GM18861 (cell line): ENCODE results near the gene ZNF384.

ENCODE experiments used
- ATAC-seq: cut with Tn5 transposase; IDR thresholded peaks from one replicate; pipeline ENCODE4 v1.9.1; 2021; ENCODE audit not compliant: unreplicated experiment

The ZNF384 gene

DNA sequence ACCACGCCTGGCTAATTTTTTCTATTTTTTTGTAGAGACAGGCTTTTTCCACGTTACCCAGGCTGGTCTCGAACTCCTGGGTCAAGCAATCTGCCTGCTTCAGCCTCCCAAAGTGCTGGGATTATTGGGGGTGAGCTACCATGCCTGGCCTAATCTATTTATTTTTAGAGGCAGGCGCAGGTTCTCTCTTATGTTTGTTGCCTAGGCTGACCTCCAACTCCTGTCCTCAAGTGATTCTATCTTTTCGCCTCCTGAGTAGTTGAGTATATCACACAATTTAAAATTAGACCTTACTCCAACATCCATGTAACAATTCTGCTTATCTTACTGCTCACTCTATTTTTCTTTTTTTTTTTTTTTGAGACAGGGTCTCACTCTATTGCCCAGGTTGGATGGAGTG is 35.2 kb downstream of the ZNF384 start:
- ATAC-seq, result no peak

DNA sequence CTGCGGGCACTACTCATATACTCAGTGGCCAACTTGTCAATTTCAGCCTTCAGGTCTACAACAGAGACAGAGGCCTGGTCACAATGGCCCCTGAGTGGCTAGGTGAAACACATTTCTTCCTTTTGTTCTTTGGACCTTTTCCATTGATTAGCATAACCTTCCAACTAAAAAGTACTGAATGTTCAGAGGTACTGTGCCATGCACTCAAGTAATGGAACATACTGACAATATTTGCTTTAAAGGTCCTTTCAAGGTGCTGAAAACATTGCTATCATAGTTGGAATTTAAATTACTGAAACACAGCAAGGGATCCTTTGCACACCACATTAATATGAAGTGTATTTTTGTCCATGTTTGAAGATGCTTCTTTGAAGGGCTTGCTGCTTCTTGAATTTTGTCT is 35.8 kb downstream of the ZNF384 start:
- no peak for ATAC-seq

DNA sequence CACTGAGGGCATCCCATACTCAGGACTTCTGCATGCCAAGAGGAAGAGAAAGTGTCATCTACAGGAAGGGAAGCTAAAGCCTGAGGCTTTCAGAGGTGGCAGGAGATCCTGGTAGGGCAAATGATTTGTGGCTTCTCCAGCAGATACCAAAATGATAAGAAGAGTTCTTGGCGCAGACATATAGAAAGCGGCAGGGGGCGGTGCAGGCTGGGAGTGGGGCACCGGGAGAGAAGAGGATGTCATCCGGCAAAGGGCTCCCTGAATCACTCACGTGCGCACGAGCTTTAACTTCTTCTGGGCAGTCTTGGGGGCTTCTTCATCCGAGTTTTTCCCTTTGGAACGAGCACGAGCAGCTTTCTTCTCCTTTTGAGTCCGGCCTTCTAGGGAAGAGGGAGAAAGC is 36.8 kb downstream of the ZNF384 start:
- ATAC-seq, result no peak

DNA sequence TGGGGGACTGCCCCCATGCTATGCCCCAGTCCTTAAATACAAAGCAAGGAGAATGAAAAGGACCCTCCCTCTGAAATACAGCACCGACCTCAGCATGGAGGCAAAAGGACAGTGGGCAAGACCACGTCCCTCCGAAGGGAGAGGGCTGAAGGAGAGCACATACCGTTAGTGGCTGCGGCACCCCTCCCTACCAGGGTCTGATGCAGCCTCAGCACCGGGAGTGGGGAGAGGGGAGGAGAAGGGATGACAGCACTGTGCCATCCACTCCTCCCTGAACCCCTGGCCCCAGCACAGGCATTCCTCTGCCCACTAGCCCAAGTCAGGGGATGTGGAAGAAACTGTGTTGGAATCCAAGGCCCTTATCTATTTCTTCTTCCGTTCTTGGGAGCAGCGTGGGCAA is 38.3 kb downstream of the ZNF384 start:
- ATAC-seq, result no peak

DNA sequence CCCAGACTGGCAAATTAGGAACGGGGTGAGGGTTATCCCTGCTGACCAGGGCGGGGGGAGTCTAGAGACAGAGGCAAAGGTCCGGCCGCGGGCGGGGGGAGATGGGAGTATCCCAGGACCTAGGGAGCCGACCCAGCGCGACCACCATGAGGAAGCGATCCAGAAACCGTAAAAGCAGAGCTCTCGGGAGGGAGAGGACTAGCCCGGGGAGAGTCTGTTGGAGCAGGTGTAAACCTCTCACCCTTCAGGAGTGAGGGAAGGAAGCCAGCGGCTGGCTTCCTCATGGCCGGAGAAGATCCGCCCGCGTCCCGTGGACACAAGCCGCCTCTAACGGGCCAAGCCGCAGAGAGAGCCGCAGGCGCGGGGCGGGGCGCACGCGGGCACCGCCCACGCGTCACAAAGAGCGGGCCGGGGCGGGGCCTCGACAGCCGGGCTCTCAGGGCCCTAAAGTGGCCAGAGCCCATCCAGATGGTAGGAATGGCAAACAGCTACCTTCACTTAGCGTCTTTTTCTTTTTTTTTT is 42.0 kb downstream of the ZNF384 start, which contains the start of gene ACRBP:
ACRBP (minus strand) TSS at position 350 of the 522 bp plus-strand sequence; CDS start at position 284, 66 bp downstream.
- ATAC-seq, result peak; percentile 56

DNA sequence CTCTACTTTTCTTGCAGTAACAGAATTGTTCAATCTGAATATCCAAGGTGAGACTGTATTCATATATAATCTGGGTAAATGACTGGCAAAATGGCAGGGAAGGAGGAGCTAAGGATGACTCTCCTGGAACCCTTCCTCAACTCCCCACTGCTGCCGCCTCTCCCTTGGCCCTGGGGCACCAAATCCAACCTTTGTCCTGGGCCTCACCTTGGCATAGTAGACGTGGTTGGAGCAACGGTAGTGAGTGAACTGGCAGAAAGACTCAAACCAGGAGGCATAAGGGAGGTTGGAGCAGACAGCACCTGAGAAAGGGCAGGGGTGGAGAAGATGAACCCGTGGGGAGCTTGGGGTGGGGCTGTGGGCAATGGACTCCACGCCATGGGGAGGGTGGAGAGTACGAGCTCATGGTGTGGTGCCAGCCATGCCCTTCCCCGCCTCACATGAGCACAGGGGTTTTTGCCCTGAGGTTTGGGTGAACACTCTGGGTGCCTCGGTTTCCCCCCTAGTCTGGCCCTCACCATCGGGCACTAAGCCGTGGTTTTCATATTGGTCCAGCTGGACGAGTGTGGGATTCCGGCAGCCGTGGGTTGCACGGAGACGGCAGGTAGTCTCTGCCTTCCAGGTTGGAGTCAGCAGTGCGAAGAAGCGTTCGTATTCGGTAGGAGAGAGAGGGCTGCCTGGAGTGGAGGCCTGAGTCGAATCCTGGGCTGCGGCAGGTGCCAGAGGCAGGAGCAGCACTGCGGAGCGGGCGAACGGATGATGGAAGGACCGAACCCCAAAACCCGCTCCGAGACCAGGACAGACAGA is 42.7 kb downstream of the ZNF384 start:
- no peak for ATAC-seq

DNA sequence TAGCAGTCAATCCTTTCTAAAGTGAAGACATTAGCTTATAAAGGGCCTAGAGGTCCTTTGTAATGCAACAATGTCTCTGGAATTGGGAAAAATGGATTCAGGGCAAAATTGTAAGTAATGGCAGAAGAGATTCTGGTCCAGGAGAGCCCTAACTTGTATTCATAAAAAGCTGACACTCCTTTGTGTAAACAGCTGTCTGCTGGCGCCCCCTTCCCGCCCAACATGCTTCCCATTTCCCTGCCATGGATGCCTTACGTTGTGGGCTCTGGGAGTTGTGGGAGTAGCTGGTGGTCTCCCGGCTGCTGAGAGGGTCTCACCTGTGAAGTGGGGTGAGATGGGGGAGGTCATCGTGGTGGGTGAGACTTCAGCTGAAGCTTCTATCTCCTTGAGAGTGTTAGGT is 44.3 kb downstream of the ZNF384 start:
- ATAC-seq, result no peak

DNA sequence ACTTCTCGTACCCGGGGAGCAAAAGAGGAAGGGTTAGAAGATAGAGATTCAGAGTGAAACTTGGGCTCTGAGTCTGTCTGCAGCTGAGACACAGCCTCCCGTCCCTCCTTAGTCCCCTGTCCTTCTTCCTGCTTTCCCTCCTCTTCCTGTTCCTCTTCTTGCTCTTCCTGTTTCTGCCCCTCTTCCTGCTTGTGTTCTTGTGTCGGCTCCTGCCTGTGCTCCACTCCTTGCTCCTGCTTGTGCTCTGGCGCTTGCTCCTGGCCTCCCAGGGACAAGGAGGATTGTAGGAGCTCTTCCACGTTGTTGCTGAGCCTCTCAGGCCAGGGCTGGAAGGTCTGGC is 44.9 kb downstream of the ZNF384 start:
- no peak for ATAC-seq

DNA sequence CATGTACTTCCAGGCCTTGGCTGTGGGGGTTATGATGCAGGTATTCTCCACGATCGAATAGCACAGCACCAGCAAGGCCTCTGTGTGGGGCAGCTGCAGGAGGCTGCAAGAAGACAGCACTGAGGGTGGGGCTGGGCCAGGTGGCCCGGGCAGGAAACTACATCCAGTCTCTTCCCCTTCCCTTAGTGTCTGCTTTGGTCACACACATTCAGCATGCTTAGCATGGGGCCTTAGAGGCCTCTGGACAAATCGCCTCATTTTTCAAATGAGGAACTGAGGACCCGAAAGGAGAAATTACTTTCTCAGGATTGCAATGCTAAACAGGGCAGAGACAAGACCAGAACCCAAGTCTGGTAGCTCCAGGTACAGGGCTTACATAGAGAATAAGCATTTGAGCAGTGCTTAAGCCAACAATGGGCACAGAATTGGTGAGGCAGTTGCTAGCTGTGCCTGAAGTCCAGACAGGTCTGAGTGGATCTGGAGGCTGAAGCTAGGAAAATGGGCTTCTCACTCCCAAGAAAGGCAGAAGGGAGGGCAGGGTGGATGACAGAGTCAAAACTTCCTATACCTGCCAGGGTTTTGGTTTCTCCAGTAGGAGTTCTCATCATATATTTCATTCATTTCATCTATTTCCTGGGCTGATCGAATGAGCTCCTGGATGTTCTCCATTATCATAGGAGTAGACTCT is 45.5 kb downstream of the ZNF384 start:
- no peak for ATAC-seq

DNA sequence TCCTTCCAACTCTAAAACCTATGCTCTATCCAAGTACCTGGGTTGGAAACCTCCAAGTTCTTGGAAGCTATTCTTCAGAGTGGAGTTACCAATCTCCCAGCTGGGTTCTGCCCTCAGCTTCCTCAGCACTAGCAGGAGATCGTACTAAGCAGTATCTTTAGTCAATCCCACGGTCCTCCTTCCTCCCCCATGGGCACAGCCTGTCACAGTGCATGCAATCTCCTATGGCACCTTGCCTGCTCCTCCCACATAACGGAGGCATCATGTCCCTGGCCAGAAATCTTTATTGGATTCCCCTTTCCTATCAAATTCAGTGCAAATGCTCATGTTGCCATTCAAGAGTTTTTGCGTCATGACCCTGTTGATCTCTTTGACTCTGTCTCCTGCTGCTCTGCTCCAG is 48.0 kb downstream of the ZNF384 start:
- no peak for ATAC-seq

DNA sequence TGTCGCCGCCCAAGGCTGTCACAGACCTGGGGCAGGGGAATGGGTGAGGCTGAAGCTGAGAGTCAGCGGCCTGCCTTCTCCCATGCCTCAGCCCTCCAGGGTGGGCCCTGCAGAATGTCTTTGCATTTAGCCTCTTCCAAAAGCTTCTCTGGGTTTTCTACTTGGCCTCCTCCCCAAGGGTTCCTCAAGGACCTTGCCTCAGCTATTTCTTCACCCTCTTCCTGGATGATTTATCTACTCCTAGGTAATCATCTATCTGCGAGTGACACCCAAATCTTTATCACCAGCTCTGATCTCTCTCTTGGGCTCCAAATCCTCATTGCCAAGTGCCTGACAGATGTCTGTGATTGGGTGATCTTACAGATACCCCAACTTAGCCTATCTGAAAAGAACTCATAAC is 48.7 kb downstream of the ZNF384 start:
- ATAC-seq, result no peak

DNA sequence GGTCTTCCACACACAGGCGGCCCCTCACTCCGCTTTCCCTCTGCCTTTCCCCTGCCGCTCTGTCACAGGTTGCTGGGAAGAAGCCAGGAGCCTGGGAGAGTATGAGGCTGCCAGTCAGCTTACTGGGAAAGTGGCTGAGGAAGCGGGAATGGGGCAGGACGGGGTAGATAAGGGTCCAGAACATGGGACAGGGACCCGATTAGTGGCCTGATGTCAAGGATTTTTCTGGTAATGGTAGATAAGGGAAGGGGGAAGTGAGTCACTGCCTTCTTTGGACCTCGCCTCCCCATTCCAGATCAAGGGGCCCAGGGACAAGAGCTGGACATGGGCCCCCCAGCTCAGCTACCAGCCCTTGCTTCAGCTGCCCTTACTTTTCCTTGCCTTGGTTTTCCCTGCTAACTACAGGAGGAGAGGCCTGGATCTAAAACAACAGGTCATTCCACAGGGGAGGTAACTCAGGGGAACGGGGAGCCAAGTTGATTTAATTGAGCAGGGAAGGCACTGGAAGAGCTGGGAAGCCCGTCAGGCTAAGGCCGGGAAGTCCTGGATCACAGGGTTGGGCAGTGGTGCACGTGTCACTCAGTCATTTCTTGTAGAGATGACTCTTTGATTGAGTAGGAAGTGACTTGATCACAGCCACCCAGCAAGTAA is 49.9 kb downstream of the ZNF384 start:
- ATAC-seq, result no peak

DNA sequence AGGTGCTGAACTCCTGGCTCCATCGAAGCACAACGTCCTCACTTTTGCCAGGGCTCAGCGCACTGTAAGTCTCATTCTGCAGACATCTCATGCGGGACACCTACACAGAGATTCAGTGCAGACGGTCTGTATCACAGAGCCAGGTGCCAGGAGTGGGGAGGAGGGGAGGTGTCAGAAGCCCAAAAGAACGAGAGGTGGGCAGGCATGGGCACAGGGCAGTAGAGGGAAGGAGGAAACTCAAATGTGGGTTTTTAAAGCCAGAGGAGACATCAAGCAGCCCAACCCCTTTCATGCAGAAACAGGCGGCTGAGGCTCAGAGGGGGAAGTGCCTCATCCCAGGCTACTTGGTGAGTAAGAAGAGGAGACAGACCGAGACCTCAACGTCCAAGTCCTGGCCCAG is 50.9 kb downstream of the ZNF384 start:
- ATAC-seq, result no peak

DNA sequence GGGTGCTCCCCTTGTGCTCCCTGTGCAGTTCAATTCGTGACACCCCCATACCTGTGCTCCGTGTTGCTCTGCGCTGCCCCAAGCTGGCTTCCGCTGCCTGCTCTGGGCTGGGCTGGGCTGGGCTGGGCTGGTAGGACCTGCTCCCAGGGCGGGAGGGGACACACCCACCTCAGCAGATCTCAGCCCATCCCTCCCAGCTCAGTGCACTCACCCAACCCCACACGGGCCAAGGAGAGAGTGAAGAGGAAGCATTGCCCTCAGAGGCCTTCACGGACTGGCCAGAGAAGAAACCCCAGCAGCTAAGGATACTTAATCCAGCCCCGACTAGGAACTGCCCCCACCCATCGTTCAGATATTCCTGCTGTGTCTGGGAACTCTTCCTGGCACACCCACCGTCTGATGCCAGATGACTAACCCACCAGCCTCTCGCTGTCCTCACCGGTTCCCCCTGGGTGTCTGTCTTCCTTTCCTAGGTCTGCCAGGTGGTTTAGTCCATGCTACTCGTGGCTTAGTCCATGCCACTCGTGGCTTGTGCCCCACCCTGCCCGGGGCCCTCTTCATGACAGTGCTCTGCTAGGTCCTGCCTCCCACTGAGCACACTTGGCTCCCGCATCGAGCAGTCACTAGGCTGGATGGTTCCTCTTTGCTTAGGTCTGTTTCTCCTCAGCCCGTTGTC is 53.2 kb downstream of the ZNF384 start, which contains the start of gene LPAR5:
LPAR5 (minus strand) TSS at position 104 of the 676 bp plus-strand sequence. CDS start 14,711 bp downstream, outside the sequence.
- no peak for ATAC-seq

DNA sequence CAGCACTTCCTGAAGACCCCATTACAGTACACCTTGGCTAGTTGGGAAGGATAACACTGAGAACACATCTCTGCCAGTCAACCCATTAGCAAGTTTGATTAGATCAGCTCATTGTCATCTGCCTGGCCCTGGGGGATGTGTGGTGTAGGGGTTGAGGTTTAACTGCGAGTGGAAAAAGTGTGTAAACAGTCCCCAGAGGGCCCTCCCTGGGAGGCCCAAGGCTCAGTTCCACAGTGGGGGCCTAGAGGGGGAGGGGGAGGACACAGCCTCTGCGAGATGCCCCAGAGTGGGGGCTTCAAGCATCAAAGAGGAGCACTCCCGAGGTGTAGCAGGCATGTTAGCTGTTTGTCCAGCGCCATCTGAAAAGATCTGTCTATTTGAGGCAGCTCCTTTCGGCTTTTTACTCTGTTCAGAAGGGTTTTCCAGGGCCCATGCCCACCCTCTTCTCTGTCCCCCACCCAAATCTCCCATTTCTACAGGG is 53.8 kb downstream of the ZNF384 start:
- peak; percentile 43 for ATAC-seq

DNA sequence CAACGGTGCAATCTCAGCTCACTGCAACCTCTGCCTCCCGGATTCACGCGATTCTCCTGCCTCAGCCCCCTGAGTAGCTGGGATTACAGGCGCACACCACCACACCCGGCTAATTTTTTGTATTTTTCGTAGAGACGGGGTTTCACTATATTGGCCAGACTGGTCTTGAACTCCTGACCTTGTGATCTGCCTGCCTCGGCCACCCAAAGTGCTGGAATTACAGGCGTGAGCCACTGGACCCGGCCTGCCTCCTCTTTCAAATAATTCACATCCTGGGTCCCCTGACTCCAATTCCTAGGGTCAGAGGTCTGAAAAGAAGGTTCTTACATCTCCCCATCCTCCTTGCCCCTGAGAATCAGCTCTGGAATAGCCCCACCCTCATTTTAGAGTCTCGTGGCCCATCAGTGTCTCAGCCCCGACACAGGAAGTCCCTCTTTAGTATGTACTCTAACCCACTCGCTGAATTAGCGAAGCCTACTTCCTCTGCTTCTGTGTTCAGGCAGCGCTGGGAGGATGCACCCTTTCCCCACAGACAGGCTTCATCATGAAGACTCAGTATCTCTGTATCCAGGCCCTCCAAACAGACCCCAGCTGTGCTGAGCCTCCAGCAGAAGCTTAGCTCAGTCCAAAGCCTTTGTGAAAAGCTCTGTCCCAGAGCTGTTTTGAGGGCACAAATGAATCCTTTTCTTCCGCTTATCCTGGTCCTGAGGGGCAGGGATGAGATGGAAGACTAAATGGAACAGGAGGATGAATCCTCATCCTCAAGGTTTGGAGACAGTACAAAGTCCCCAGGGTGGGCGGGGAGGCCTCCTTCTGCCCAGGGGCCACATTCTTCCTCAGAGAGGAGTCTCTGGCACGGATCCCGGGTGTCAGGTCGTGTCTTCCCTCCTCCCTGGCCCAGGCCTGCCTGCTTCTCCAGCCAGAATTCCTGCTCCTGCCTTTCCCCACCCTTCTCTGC is 56.9 kb downstream of the ZNF384 start:
- peak; percentile 54 for ATAC-seq

DNA sequence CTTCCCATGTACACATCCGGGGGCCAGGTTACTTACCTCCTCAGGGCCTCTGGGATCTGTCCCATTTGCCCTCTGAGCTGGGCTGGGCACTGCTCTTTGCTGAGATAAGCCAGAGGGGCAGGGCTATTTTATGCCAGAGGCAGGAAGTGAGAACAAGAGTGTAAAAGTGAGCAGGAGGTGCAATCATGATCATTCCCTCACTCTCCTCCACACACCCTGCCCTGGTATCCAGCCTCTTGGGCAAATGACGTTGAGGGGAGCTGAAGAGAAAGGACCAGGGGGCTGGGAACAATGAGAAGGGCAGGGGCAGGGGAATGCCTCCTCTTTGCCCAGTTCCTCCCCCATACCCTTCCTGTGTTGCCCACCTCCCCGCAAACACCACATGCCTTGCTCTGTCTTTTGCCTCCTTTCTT is 57.6 kb downstream of the ZNF384 start:
- ATAC-seq, result no peak

DNA sequence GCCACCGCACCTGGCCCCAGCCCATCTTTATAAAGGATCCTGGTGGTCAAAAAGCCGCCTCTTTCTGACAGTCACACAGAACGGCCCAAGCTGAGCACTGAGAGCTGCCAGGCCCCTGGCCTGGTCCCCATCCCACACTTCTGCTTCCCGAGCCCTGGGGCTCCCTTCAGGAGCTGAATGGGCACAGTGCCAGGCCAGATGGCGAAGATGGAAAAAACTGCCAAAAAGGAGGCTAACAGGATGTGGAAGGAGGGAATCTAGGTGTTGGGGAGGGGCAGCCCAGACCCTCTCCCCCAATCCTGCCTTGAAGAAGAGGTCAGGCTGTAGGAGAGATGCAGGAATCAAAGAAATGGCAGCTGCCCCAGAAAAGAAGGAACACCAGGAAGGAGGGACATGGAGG is 58.4 kb downstream of the ZNF384 start:
- no peak for ATAC-seq

DNA sequence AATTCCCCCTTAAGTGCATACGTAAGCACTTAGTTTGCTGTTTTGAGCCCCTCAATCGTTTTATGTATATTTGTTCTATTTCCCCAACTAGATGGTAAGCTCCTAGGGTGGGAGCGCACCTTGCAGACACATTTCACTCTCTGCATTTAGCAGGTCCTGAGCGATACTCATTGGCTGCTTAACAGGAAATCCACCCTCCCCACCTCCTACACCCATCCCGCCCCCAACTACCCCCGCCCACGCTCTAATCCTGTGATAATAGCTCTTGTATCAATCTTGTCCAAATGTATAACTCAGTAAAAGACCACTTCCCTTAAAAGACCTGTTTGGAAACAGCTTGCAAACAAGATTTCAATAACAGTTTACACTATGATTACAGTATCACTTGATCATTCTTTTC is 61.6 kb downstream of the ZNF384 start:
- ATAC-seq, result no peak
